Activated T-cell treated with anti-CD3 and anti-CD28 coated beads, Interleukin-2, amount 50 U/mL, for 1 hour (primary cell): ENCODE data around the gene EXOC7.

Source experiments
- DNase-seq: peaks from one replicate; pipeline ENCODE4 v3.0.0-alpha.2; 2020

Gene EXOC7

GRCh38 chr17:76138234-76138895 is 34.8 kb upstream of the EXOC7 start:
- no peak for DNase-seq

GRCh38 chr17:76137351-76138233 is 34.0 kb upstream of the EXOC7 start:
- no peak for DNase-seq

GRCh38 chr17:76137001-76137350 is 33.4 kb upstream of the EXOC7 start:
- no peak for DNase-seq

GRCh38 chr17:76136276-76137000 is 32.9 kb upstream of the EXOC7 start:
- no peak for DNase-seq

GRCh38 chr17:76135810-76136188 is 32.2 kb upstream of the EXOC7 start:
- no peak for DNase-seq

GRCh38 chr17:76134911-76135809 is 31.6 kb upstream of the EXOC7 start:
- no peak for DNase-seq

- DNase-seq: no peak
Measured at GRCh38 chr17:76132574-76133338, 29.2 kb upstream of the EXOC7 start.

GRCh38 chr17:76131692-76132573 is 28.3 kb upstream of the EXOC7 start:
- DNase-seq: no peak

GRCh38 chr17:76131051-76131691 is 27.6 kb upstream of the EXOC7 start:
- DNase-seq: no peak

- no peak for DNase-seq
Measured at GRCh38 chr17:76130473-76130872, 26.9 kb upstream of the EXOC7 start.

- DNase-seq: no peak
Measured at GRCh38 chr17:76125922-76126321, 22.3 kb upstream of the EXOC7 start.

GRCh38 chr17:76125391-76125675 is 21.7 kb upstream of the EXOC7 start:
- no peak for DNase-seq

GRCh38 chr17:76124582-76125390 is 21.2 kb upstream of the EXOC7 start:
- DNase-seq: no peak

GRCh38 chr17:76123749-76124581 is 20.4 kb upstream of the EXOC7 start:
- no peak for DNase-seq

- DNase-seq: no peak
Measured at GRCh38 chr17:76123191-76123499, 19.6 kb upstream of the EXOC7 start.

GRCh38 chr17:76122431-76123190 is 19.0 kb upstream of the EXOC7 start:
- no peak for DNase-seq

GRCh38 chr17:76121932-76122430 is 18.4 kb upstream of the EXOC7 start:
- no peak for DNase-seq

GRCh38 chr17:76120658-76121008 is 17.0 kb upstream of the EXOC7 start:
- no peak for DNase-seq
